Right atrium auricular region (tissue), 2 donors: ENCODE data around the gene DSC1. TPM values are rescaled to one million over a fixed set of nuclear protein-coding genes. Genes with fewer than 3 reads are reported as not detected.

Experiments
- DNase-seq: peaks from one replicate; pipeline ENCODE4 v3.0.0-alpha.2; 2019; ENCODE audit warnings: low spot score
- H3K27ac ChIP-seq, 2 donors: fragments of 200-600 bp; sonication (generic); 1 replicate in 1 of 2; 2 replicates in 1 of 2; pipeline ENCODE4 v1.5.1; 2016 to 2019
- H3K27me3 ChIP-seq, 2 donors: fragments of 200-600 bp; sonication (generic); one replicate each; pipeline versions ENCODE4 v1.5.1 to v1.6.0; 2017 to 2019
- H3K36me3 ChIP-seq: fragments of 200-600 bp; sonication (generic); one replicate; pipeline ENCODE4 v1.5.1; 2016
- H3K4me1 ChIP-seq, 2 donors: fragments of 200-600 bp; sonication (generic); one replicate each; pipeline versions ENCODE4 v1.5.1 to v1.6.0; 2017 to 2019
- H3K4me3 ChIP-seq, 2 donors: fragments of 200-600 bp; sonication (generic); 1 replicate in 1 of 2; 2 replicates in 1 of 2; pipeline ENCODE4 v1.5.1; 2017 to 2019; ENCODE audit warnings: mild to moderate bottlenecking in 1 of 2, moderate library complexity in 1 of 2
- H3K9me3 ChIP-seq, 2 donors: fragments of 200-600 bp; sonication (generic); one replicate each; pipeline ENCODE4 v1.5.1; 2019
- total RNA-seq, 2 donors: library from RNA; depleted of rRNA; stranded (reverse); fragments of >200 nt; gene quantifications; one replicate each; pipeline ENCODE4 v1.1.0, GENCODE V29; 2016
- TF ChIP-seq, protein P1 (sequence below), 2 donors: fragments of 200-600 bp; sonication (generic); IDR thresholded peaks; one replicate each; pipeline ENCODE4 v1.5.1; 2019; ENCODE audit warnings: antibody characterized with exemption in 2 of 2

The DSC1 gene
- total RNA-seq, 2 donors from 2014 or later, result 54.0 to 75.3 TPM

- TF ChIP-seq, protein P1, sequence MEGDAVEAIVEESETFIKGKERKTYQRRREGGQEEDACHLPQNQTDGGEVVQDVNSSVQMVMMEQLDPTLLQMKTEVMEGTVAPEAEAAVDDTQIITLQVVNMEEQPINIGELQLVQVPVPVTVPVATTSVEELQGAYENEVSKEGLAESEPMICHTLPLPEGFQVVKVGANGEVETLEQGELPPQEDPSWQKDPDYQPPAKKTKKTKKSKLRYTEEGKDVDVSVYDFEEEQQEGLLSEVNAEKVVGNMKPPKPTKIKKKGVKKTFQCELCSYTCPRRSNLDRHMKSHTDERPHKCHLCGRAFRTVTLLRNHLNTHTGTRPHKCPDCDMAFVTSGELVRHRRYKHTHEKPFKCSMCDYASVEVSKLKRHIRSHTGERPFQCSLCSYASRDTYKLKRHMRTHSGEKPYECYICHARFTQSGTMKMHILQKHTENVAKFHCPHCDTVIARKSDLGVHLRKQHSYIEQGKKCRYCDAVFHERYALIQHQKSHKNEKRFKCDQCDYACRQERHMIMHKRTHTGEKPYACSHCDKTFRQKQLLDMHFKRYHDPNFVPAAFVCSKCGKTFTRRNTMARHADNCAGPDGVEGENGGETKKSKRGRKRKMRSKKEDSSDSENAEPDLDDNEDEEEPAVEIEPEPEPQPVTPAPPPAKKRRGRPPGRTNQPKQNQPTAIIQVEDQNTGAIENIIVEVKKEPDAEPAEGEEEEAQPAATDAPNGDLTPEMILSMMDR (IDR thresholded peaks at IDR 0.05), result no peak
Observed at GRCh38 chr18:31093880-31094279, 68.8 kb downstream of the DSC1 start.

GRCh38 chr18:31093294-31093693 lies 69.4 kb downstream of the DSC1 start:
- Histone ChIP-seq H3K4me1 (no peaks in the 10 kb centered on the region), H3K9me3 (no peaks in the 10 kb centered on the region), H3K27ac (no peak overlapping the region), H3K36me3 (no peaks in the 10 kb centered on the region), H3K4me3 (no peak overlapping the region), H3K27me3 (no peaks in the 10 kb centered on the region)
- DNase-seq, result no peak
- TF ChIP-seq, protein P1 (IDR thresholded peaks at IDR 0.05), result no peak

More at GRCh38 chr18:31093880-31094279, 68.8 kb downstream of the DSC1 start:
- Histone ChIP-seq H3K4me3 (no peak overlapping the region), H3K36me3 (no peaks in the 10 kb centered on the region), H3K27me3 (no peaks in the 10 kb centered on the region), H3K9me3 (no peaks in the 10 kb centered on the region), H3K4me1 (no peaks in the 10 kb centered on the region), H3K27ac (no peak overlapping the region)
- no peak for DNase-seq

- Histone ChIP-seq H3K27me3 (no peaks in the 10 kb centered on the region), H3K36me3 (no peaks in the 10 kb centered on the region), H3K27ac (peak overlapping the region; percentile 19 to 59), H3K9me3 (no peaks in the 10 kb centered on the region), H3K4me3 (no peak overlapping the region), H3K4me1 (no peaks in the 10 kb centered on the region)
- no peak for DNase-seq
- TF ChIP-seq, protein P1 (IDR thresholded peaks at IDR 0.05), result no peak
Observed at GRCh38 chr18:31091350-31091749, 71.3 kb downstream of the DSC1 start.

GRCh38 chr18:31088532-31088931 lies 74.1 kb downstream of the DSC1 start:
- Histone ChIP-seq H3K4me3 (no peak overlapping the region), H3K9me3 (no peaks in the 10 kb centered on the region), H3K27me3 (no peaks in the 10 kb centered on the region), H3K4me1 (no peaks in the 10 kb centered on the region), H3K27ac (no peak overlapping the region), H3K36me3 (no peaks in the 10 kb centered on the region)
- TF ChIP-seq, protein P1 (IDR thresholded peaks at IDR 0.05), result no peak
- no peak for DNase-seq

DNA sequence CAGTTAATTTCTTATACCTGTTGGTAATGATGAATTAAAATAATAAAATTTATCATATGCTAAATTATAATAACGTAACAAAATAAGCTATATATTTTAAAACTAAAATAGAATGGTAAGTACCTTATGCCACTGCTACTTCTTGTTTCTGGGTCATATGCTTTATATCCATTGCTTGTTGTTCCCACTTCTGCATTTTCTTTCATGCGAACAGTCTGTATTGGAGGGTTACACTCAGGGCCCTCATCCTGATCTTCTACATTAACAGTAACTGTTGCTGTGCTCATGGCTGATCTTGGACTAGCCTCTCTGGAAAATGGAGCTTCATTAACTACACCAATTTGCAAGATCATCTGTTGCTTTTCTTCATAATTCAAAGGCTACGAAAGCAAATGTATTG lies 82.7 kb downstream of the DSC1 start:
- TF ChIP-seq, protein P1 (IDR thresholded peaks at IDR 0.05), result no peak
- peaks cover 38% of the 10 kb centered on the region for H3K36me3 ChIP-seq
- H3K27me3 ChIP-seq, result no peaks in the 10 kb centered on the region
- no peak overlapping the region for H3K27ac ChIP-seq
- no peaks in the 10 kb centered on the region for H3K9me3 ChIP-seq
- DNase-seq, result no peak
- H3K4me1 ChIP-seq, result no peaks in the 10 kb centered on the region
- H3K4me3 ChIP-seq, result no peak overlapping the region

Other genes with a start within 250 kb of the DSC1 start
- 1 to 10 TPM; 3.1 to 5.1 TPM for gene DSC3, start 120.1 kb downstream of the DSC1 start, total RNA-seq
- gene DSC2, start 60.4 kb downstream of the DSC1 start, total RNA-seq, result 10 to 100 TPM; 19.3 to 19.5 TPM
- gene DSG1, start 155.3 kb upstream of the DSC1 start, total RNA-seq, result 1 to 10 TPM; 4.2 to 4.7 TPM
- not detected for gene DSG4, start 213.9 kb upstream of the DSC1 start, total RNA-seq